Mucosa of gallbladder (tissue), 1 donor: ENCODE results near the gene TMEM50B. TPM values are rescaled to one million over a fixed set of nuclear protein-coding genes. Genes with fewer than 3 reads are reported as not detected.
"Not testable (repeated sequence)": the region's sequence is repeated elsewhere in the genome, so short reads cannot be mapped to it uniquely, and the experiment has no call there.

Experiments
- DNase-seq: peaks from one replicate; pipeline ENCODE4 v3.0.0-alpha.2; 2020; ENCODE audit warnings: low spot score
- total RNA-seq: library from RNA; stranded (reverse); gene quantifications from one replicate; pipeline ENCODE4 v1.2.1, GENCODE V29; 2021
- donor health status: DM: no; HTN: no; CAD: no.

The TMEM50B gene
- total RNA-seq, 1 donor from 2014 or later = 95.0 TPM

DNA sequence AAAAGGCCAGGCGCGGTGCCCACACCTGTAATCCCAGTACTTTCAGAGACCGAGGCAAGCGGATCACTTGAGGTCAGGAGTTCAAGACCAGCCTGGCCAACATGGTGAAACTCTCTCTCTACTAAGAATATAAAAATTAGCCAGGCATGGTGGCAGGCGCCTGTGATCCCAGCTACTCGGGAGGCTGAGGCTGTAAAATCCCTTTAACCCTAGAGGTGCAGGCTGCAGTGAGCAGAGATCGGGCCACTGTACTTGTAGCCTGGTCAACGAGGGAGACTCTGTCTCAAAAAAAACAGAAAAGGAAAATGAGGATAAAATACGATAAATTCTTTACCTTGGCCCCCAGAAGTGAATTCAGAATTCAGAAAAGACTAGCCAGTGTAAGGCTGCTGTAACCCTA, 1.6 kb downstream of the TMEM50B start:
- no peak for DNase-seq

DNA sequence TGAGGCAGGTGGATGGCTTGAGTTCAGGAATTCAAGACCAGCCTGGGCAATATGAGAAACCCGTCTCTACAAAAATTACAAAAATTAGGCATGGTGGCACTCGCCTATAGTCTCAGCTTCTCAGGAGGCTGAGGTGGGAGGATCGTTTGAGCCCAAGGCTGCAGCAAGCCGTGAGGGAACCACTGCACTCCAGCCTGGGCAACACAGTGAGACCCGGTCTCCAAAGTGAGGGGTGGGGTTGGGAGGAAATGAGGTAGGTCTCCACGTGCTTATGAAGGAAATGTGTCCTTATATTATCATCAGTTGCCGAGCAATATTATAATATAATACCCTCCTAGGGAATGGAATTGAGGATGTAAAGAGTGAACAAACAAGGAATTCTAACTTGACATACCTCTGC, 2.7 kb downstream of the TMEM50B start:
- DNase-seq = no peak

DNA sequence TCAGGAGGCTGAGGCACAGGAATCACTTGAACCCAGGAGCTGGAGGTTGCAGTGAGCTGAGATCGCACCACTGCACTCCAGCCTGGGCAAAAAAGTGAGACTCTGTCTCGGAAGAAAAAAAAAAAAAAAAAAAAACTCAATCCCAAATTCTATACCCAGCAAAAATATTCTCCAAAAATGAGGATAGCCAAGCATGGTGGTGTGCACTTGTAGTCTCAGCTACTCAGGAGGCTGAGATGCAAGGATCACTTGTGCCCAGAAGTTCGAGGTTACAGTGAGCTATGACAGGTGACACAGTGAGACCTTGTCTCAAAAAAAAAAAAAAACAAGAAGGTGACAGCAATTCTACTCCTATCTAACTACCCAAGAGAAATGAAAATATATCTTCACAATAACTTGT, 6.4 kb downstream of the TMEM50B start:
- DNase-seq = no peak

DNA sequence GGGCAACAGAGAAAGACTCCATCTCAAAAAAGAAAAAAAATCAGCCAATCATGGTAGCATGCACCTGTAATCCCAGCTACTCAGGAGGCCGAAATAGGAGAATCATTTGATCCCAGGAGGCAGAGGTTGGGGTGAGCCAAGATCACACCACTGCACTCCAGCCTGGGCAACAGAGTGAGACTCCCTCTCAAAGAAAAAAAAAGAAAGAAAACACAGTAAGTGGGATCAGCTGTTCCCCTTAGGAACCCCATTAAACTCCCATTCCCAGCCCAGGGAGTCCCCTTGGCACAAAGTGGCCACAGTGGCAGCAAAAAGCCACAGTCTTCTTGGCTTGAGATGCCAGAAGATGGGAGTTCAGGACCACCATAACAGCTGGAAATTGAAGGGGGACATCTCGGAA, 9.1 kb downstream of the TMEM50B start:
- DNase-seq = no peak

DNA sequence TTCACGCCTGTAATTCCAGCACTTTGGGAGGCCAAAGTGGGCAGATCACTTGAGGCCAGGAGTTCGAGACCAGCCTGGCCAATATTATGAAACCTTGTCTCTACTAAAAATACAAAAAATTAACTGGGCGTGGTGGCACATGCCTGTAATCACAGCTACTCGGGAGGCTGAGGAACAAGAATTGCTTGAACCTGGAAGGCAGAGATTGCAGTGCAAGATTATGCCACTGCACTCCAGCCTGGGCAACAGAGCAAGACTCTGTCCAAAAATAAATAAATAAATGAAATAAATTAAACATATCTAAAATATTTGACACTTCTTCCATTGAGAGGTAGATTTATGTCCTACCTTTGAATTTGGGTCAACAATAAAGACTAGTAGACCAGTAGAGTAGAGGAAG, 10.6 kb downstream of the TMEM50B start:
- DNase-seq = not testable (repeated sequence)

DNA sequence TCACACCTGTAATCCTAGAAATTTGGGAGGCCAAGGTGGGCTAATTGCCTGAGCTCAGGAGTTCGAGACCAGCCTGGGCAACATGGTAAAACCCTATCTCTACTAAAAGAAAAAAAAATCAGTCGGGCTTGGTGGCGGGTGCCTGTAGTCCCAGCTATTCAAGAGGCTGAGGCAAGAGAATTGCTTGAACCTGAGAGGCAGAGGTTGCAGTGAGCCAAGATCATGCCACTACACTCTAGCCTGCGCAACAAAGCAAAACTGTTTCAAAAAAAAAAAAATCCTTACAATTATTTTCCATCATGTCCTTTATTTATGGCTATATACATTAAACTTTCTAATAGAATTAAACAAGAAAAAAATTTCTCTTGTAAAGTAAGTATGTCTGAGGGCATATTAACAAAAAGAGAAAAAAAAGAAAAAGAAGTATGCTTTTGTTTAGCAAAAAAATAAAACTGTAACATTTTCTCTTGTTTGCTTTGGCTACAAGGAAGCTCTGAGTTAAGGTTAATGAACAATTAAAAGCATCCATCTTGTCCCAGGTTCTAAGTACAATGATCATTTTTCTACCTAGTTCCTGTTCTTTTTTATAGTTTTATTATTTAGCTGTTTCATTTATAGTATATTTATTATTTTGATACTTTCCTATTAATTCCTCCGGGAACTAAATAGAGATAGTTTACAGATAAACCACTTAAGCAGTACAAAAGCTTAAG, 18.1 kb downstream of the TMEM50B start:
- DNase-seq = no peak

DNA sequence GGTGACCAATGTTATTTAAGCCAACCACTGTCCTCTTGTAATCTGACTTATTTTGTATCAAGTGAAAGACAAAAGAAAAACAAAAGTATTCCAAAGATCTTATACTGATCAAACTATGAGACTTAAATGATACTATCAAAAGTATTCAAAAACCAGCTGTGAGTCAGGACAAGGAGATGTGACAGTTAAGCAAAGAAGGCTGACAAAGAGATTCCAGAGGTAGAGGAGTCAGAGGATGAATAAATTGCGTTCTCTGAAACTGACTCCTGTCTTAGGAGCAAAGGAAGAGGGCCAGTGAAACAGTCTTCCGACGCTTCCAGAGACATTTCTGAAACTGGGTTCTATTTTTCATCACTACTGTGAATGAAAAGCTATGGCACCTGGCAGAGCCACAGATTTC, 20.9 kb downstream of the TMEM50B start:
- no peak for DNase-seq

DNA sequence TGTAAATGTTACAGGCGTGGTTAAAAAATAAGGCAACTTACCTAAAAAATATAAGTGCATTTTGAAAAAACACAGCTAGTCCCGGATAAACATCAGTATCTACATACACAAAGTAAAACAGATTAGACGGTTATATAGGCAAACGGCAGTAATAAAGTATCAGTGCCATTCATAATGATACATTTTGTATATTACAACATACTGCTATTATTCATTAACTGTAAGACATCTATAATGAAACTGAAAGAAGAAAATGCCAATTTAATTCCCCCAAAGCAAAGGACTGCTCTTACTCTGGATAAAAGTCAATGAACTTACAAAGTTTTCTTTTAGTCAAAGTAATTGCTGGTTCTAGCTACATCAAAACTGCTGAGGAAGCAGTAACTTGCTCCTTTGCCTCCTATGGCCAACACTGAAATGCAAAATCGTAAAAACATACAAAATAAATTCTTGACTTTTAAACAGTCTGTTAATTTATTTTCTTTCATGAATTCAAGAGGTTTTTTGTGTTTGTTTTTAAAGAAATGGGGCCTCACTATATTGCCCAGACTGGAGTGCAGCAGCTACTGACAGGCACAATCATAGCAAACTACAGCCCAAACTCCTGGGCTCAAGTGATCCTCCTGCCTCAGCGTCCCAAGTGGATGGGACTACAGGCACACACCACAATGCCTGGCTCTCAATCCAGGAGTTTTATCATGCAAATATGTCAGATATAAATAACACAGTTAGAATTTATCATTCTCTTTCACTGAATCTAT, 23.9 kb downstream of the TMEM50B start:
- DNase-seq = no peak

DNA sequence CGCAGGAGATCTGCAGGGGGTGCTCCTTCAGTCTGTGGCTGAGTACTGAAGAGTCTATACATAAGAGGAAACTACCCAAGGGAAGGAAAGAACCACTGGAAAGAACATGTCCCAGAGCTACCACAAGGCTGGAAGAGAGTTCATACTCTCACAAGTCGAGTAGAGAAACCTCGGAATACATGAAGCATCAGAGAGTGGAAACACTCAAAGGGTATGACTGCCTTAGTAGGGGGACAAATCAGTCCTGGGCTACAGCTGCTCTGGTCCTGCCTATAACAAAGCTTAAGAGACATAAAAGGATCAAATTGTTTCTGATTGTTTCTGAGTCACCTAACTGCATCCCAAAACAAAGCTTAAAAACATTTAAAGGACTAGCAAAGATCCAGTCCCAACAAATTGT, 27.4 kb downstream of the TMEM50B start:
- DNase-seq = no peak

DNA sequence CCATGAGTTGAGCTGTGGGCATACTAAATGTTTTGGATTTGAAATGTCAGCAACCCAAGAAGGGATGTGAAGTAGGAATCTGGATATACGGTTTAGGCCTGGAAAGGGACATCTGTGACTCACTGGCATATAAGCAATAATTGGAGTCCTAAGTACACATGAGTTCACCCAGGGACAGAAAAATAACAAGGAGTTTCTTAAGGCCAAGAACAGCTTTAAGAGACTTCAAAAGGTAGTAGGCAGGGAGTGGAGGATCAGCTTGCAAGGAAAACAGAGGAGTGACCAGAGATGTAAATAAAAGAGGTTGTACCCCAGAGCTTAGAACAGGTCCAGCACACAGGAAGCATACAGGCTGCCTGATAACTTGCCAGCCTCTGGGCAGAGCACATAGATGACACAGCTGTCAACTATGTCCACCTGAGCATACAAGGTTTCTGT, 28.1 kb downstream of the TMEM50B start:
- no peak for DNase-seq

DNA sequence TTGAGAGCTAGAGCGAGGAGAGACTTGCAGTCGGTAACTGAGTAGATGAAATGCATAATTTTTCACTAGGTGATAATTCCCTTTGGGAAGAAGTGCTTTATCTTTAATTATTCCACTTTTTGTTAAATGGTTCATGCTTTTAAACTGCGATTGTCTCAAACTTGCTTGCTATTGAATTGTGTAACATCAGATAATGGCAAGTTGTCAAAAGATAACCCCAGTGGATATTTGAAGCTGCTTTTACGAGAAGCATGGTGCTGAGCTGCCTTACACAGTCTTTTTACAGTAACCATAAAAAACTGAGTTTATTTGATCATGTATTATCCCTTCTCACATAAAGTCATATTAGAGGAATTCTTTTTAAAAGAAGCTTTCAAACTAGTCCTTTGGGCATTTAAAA, 30.2 kb downstream of the TMEM50B start:
- no peak for DNase-seq

DNA sequence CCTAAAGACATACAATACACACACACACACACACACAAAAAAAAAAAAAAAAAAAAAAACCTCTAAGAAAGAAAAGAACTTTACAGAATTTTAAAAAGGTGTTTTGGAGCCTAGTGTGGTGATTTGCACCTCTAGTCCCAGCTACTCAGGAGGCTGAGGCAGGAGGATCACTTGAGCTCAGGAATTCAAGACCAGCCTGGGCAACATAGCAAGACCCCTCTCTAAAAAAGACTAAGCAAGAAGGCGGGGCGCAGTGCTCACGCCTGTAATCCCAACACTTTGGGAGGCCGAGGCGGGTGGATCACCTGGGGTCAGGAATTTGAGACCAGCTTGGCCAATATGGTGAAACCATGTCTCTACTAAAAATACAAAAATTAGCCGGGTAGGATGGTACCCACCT, 33.2 kb downstream of the TMEM50B start:
- not testable (repeated sequence) for DNase-seq

DNA sequence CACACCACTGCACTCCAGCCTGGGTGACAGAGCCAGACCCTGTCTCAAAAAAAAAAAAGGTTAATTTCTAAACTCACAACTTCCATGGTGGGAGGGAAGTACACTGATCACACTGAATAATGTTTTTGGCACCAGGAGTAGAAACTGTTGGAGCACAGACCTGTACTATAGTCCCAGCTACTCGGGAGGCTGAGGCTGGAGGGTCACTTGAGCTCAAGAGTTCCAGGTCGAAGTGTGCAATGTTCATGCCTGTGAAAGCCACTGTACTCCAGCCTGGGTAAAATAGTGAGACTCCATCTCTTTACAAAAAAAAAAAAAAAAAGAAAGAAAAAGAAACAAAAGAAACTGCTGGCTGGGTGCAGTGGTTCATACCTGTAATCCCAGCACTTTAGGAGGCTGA, 35.3 kb downstream of the TMEM50B start:
- DNase-seq = no peak

DNA sequence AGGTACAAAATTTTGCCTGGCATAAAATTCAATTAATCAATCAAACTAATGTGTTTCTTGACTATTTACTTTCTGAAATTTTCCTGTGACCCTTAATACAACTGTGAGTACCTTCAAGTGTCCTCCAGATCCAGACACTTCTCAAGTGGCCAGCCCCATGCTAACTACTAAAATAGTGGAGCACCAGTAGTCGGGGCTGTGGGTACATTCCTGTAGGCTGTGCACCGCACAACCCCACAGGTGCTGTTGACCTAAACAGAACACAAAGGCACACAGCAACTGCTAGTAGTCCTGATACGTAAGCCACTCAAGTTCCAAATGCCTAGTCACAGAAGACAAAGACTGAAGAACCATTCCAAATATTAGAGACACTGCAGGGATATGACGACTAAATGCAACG, 36.6 kb downstream of the TMEM50B start:
- no peak for DNase-seq

DNA sequence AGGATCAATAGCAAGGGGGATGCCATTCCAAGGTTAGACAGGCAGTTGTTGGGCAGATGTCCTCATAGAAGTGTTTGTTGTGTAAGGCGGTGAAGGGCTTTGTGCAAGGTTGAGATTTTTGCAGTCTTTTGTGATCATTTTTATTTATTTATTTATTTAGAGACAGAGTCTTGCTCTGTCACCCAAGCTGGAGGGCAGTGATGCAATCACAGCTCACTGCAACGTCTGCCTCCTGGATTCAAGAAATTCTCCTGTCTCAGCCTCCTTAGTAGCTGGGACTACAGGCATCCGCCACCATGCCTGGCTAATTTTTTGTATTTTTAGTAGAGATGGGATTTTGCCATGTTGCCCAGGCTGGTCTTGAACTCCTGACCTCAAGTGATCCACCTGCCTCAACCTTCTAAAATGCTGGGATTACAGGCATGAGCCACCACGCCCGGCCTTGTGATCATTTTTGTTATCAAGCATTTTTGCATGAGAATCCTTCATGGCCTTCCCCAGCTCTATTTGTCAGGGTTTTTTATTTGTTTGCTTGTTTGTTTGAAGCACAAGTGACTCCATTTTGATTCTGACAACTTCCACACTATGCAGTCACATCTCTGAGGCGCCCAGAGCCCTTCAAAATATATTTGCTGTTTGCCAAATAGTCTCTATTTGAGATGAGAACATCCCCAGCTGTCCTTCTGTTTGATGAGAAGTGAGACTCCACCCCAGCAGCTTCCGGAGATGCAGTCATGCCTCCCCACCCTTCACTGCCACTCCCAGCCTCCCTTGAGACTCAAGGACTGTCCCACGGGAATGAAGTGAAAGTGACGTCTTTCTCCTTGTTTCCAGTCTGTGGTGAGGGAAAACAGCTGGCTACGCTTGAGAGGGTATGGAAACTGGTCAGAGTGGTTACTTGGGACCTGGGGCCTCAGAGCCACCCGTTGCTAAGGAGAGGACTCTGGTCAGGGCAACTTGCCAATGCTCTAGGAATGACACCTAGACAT, 38.0 kb downstream of the TMEM50B start:
- no peak for DNase-seq

DNA sequence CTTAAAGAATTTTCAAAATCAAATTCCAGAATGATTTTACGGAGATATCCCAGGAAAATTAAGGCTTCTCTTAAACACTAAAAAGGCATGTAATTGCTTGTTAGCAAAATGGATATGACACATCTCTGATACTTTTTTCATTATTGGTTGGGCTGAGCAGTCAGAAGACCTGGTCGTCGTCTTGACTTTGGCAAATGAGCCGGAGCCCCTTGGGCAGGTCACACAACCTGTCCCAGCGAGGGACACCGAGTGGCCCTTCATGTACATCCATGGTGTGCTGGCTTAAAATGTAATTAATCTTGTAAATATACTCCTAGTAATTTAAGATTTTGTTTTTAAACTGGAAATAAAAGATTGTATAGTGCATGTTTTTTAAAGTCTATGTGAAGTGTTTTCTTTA, 42.6 kb downstream of the TMEM50B start:
- no peak for DNase-seq

DNA sequence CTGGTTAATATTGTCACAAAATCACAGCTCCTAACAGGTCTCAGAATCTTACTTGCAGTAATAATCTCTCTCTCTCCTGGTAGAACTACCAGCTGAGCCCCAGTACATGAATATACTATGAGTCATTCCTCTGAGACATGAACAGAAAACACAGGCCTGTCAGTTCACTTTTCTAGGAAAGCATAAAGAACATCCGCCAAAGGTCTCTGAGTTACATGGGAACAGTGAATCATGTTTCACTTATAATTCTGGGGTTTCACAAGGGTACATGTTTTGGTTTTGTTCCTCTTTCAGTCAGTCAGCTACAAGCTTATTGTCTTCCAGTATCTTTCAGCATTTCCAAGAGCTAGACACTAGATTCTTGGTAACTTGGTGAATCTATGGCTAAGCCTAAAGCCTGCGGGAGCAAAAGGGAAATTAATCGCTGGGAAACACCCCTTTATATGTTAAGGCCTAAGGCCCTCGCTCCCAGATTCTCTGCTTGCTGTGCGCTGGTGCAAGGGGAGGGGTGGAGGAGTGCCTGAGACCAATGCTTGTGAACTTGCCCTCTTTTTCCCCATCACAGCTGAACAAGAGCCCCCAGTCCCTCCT, 44.9 kb downstream of the TMEM50B start:
- no peak for DNase-seq

DNA sequence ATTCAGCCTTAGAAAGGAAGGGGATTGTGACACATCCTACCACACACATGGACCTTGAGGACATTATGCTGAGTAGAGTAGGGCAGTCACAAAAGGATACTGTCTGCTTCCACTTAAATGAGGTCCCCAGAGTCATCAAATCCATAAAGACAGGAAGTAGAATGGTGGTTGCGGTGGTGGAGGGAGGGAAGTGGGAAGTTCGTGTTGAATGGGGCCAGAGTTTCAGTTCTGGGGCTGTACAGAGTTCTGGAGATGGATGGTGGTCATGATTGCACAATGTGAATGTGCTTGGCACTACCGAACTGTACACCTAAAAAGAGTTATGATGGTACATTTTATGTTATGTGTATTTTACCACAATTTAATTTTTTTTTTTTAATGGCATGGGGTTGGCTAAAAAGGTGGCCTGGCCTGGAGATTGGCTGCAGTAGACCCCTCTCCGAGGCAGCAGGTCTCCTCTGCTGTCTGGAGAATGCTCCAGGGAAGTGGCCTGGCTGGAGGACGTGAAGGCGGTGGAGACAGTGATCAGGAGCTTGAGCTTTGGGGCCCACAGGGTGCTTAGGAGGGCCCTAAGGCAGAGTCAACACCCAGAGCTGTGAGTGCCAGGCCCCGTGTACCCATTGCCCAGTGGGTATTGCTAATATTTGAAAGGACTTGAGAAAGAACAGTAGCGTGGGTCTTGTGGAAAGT, 46.2 kb downstream of the TMEM50B start:
- DNase-seq = peak; percentile 32

DNA sequence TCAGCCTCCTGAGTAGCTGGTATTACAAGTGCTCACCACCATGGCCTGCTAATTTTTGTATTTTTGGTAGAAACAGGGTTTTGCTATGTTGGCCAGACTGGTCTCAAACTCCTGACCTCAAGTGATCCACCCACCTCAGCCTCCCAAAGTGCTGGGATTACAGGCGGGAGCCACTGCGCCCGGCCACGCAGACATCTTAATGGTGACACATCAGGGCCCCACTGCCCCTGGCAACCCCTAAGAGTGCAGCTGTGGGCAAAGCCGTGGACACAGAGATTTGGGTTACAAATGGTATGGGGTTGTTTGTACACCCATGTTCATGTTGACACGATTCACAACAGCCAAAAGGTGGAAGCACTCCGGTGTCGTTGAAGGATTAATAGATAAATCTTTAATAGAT, 46.8 kb downstream of the TMEM50B start:
- DNase-seq = no peak

DNA sequence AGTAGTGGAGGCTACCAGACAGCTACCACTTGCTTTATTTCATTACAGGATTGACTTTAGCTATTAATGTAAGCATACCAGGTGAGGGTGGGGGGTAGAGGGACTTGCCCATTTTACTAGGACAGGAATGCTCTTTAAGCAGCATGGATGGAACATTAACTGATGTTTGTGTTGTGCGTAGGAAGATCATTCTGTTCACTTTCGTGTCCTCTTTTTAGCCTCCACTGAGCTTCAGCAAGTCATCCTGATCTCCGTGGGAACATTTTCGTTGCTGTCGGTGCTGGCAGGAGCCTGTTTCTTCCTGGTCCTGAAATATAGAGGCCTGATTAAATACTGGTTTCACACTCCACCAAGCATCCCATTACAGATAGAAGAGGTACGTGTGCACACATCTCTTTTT, 47.3 kb downstream of the TMEM50B start:
- DNase-seq = no peak

DNA sequence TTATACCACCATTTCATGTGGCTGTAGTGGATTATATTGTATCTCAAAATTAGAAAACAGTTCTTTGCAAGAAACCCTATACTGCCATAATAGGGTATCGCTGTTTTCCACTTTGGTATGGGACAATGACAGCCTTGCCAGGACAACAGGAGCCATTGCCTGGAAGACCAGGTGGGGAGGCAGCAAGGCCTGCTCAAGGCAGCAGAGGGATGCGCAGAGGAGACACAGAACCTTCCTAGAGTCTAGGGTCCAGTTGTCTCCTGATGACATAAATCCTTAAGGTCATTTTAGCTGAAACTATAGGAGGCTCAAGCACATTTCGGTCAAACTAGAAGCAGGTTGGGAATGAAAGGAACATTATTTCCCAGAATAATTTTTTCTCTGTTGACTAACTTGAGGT, 48.9 kb downstream of the TMEM50B start:
- no peak for DNase-seq
